Mucosa of stomach (tissue), 1 donor: ENCODE measurements around the gene MAN2A1.

Experiments used
- H3K27me3 ChIP-seq: one replicate; pipeline ENCODE4 v1.7.0; 2013; ENCODE audit warnings: mild to moderate bottlenecking, low read length; ENCODE audit not compliant: control insufficient read depth, insufficient read depth
- H3K36me3 ChIP-seq: one replicate; pipeline ENCODE4 v1.7.0; 2013; ENCODE audit warnings: low read length; ENCODE audit not compliant: control insufficient read depth, insufficient read depth
- H3K4me1 ChIP-seq: one replicate; pipeline ENCODE4 v1.7.0; 2013; ENCODE audit warnings: mild to moderate bottlenecking, low read length; ENCODE audit not compliant: control insufficient read depth, insufficient read depth
- H3K4me3 ChIP-seq: one replicate; pipeline ENCODE4 v1.7.0; 2013; ENCODE audit warnings: low read length
- H3K9ac ChIP-seq: one replicate; pipeline ENCODE4 v1.7.0; 2013; ENCODE audit warnings: mild to moderate bottlenecking, low read length, moderate library complexity
- H3K9me3 ChIP-seq: one replicate; pipeline ENCODE4 v1.7.0; 2013; ENCODE audit warnings: mild to moderate bottlenecking, low read length, moderate library complexity; ENCODE audit not compliant: control insufficient read depth
- donor health status: Pancreatic carcinoma.

MAN2A1 gene

DNA sequence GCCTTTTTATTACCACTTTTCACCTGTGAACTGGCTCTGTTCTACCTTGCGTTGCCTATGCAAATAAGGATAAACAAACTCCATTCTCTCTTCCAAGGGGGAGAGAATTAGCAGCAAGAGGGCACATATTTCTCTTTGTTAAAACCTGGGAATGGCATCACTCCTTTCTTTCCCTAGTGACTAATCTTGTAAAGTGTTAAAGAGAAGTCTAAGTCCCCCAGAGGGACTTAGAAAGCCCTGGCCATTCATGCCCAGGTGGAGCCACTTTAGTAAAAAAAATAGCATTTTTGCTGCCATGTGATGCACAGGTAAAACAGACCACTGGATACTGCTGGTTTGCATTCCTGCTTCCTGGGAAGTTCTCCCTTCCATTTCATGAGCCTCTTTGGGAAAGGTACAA lies 148.4 kb downstream of the MAN2A1 start:
- Histone ChIP-seq H3K4me1 (no peaks in the 10 kb centered on the region), H3K27me3 (no peaks in the 10 kb centered on the region), H3K36me3 (no peaks in the 10 kb centered on the region), H3K4me3 (no peak overlapping the region), H3K9me3 (no peaks in the 10 kb centered on the region), H3K9ac (no peak overlapping the region)

- no peaks in the 10 kb centered on the region for H3K36me3 ChIP-seq
- H3K4me1 ChIP-seq = no peaks in the 10 kb centered on the region
- H3K27me3 ChIP-seq = no peaks in the 10 kb centered on the region
- no peak overlapping the region for H3K9ac ChIP-seq
- H3K4me3 ChIP-seq = no peak overlapping the region
- H3K9me3 ChIP-seq = no peaks in the 10 kb centered on the region
Measured at GRCh38 chr5:109844148-109844547, 154.4 kb downstream of the MAN2A1 start.

GRCh38 chr5:109844695-109845094 lies 155.0 kb downstream of the MAN2A1 start:
- Histone ChIP-seq H3K36me3 (no peaks in the 10 kb centered on the region), H3K4me1 (no peaks in the 10 kb centered on the region), H3K9ac (no peak overlapping the region), H3K9me3 (no peaks in the 10 kb centered on the region), H3K4me3 (no peak overlapping the region), H3K27me3 (no peaks in the 10 kb centered on the region)

DNA sequence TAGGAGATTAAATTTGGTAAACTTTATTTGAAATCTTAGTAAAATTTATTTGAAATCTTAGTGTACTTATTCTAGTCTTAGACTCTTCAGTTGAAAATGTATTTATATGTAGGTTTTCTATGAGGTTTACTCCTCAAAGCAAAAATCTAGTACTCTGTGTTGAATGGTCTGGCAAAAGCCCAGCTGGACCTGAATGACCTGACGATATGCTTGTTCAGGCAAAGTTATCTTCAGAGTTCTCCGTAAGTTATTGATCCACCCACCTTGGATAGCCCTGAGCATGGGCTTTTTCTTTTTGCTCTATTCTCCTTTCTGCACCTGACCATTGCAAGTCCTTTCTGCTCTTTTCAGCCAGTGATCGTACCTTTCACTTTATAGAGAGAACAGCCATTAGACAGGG lies 158.4 kb downstream of the MAN2A1 start:
- H3K4me1 ChIP-seq = no peaks in the 10 kb centered on the region
- H3K27me3 ChIP-seq = no peaks in the 10 kb centered on the region
- H3K9ac ChIP-seq = no peak overlapping the region
- H3K9me3 ChIP-seq = no peaks in the 10 kb centered on the region
- no peaks in the 10 kb centered on the region for H3K36me3 ChIP-seq
- no peak overlapping the region for H3K4me3 ChIP-seq

GRCh38 chr5:109849478-109850088 lies 159.9 kb downstream of the MAN2A1 start:
- Histone ChIP-seq H3K9ac (no peak overlapping the region), H3K9me3 (no peaks in the 10 kb centered on the region), H3K27me3 (no peaks in the 10 kb centered on the region), H3K4me3 (no peak overlapping the region), H3K36me3 (no peaks in the 10 kb centered on the region), H3K4me1 (no peaks in the 10 kb centered on the region)

DNA sequence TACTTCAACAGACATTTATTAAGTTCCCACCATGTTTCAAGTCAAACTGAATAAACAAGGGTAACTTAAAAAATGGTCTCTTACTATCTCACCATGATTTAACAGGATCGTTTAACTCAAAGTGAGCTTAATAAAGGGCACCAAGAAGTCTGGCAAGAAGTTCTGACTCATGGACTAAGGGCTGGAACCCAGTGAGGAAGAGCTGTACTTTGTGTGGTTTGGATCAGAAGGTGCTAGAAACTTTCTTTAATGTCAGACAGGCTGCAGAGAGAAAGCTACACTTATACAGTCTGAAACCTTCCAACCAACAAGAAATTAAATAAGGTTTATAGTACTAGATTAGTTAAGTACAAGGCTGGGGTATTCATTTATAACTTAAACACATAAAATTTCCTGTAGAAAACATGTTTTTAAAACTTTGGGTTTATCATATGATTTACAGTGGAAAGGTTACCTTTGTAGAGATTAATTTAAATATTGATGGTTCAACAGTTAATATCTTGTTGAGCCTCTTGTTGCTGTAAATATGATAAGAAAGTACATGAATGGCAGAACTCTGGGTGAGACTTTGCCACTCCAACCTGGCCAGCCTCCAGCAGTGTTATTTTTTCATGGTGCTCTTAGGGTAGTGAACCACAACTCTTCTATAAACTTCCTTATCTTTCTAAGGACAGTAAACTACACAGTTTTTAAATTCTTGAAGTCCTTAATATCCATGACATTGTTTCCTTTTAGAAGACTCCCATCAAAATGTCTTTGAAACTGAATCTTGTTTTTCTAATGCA lies 162.8 kb downstream of the MAN2A1 start:
- Histone ChIP-seq H3K27me3 (no peaks in the 10 kb centered on the region), H3K4me1 (no peaks in the 10 kb centered on the region), H3K4me3 (no peak overlapping the region), H3K9ac (no peak overlapping the region), H3K36me3 (peaks cover 6% of the 10 kb centered on the region), H3K9me3 (no peaks in the 10 kb centered on the region)

DNA sequence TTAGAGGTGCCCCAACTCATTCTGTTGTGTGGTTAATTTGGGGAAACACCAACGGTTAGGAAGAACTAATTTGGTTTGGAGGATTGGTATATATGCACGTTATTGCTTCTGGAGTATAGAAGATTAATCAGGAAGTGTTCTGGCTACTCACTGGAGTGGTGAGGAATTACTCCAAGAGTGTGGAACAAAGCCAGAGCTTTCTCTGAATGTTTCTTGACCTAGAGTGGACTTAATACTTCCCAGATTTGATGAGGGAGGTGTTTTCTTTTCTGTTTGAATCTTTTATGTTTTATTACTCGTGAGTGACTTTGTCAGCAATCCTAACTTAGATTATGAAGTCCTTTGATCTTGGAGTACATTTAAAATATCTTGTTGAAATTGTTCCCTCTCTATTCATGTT lies 163.7 kb downstream of the MAN2A1 start:
- Histone ChIP-seq H3K4me3 (no peak overlapping the region), H3K9ac (no peak overlapping the region), H3K9me3 (no peaks in the 10 kb centered on the region), H3K4me1 (no peaks in the 10 kb centered on the region), H3K27me3 (no peaks in the 10 kb centered on the region), H3K36me3 (peaks cover 6% of the 10 kb centered on the region)

- no peaks in the 10 kb centered on the region for H3K4me1 ChIP-seq
- H3K9me3 ChIP-seq = no peaks in the 10 kb centered on the region
- H3K9ac ChIP-seq = no peak overlapping the region
- peaks cover 6% of the 10 kb centered on the region for H3K36me3 ChIP-seq
- H3K4me3 ChIP-seq = no peak overlapping the region
- no peaks in the 10 kb centered on the region for H3K27me3 ChIP-seq
Measured at GRCh38 chr5:109855056-109855455, 165.3 kb downstream of the MAN2A1 start.

DNA sequence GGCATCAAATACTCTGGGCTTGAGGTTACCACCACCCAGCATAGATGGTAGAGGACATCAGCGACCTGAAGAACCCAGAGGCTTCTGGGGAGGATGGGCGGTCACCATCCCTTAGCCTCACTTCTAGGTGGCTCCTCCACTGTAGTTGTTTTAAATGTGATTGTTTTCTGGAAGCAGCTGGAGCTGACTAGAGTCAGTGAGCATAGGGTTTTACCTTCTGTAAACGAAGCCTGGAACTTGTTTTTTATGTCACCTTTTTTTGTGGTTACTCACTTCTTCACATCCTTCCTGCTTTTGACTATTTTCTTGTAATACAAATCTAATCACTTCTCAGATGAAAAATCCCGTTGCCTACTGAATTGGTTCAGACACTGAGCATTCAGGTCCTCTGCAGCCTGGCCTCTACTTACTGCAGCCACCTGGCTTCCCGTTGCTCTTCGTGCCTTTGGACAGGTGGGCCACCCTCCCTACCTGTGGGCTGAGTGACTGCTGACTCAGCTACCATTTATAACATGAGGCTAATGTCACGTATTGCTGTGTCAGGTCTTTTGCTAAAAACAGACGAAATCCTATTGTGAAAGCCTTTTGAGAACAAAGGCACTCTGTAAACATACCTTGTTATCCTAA lies 167.8 kb downstream of the MAN2A1 start:
- H3K4me1 ChIP-seq = no peaks in the 10 kb centered on the region
- no peaks in the 10 kb centered on the region for H3K27me3 ChIP-seq
- H3K36me3 ChIP-seq = peaks cover 6% of the 10 kb centered on the region
- no peak overlapping the region for H3K9ac ChIP-seq
- H3K9me3 ChIP-seq = no peaks in the 10 kb centered on the region
- no peak overlapping the region for H3K4me3 ChIP-seq

- Histone ChIP-seq H3K36me3 (peaks cover 6% of the 10 kb centered on the region), H3K9ac (no peak overlapping the region), H3K9me3 (no peaks in the 10 kb centered on the region), H3K4me1 (no peaks in the 10 kb centered on the region), H3K4me3 (no peak overlapping the region), H3K27me3 (no peaks in the 10 kb centered on the region)
Measured at GRCh38 chr5:109859537-109859936, 169.8 kb downstream of the MAN2A1 start.

DNA sequence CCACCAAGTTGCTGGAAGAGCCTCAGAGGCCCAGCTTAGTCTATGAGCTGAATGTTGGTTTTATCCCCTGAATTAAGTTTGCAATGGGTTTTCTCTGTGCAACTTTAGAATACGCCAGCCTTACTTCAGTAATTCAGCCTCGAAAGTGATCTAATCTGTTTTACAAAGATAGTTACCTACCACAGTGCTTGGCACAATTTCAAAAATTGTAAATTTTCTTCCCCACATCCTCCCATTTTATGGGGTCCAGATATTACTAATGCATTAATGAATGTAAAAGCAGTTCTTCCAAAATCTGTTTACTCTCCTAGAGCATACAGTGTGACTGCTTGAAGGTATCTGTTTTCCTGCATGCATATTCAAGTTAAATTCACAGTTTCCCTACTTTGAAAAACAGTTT lies 172.6 kb downstream of the MAN2A1 start:
- Histone ChIP-seq H3K36me3 (no peaks in the 10 kb centered on the region), H3K9me3 (no peaks in the 10 kb centered on the region), H3K27me3 (no peaks in the 10 kb centered on the region), H3K9ac (no peak overlapping the region), H3K4me1 (no peaks in the 10 kb centered on the region), H3K4me3 (no peak overlapping the region)

DNA sequence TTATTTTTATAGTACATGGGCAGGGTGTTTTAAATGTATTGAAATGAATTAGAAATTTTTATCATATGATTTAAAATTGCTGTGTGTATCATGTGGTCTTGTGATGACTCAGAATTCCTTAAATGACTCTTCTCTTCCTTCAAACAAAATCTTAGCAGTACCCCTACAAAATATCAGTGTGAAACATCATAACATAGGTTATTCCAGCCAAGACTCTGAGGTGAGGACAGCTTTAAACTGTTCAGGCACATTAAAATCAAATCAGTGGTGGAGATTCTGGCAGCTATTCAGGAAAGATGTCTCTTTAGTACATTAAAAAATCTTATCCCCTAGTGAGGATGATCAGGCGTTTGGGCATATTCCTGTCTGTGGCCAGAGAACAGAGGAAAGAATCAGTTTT lies 174.0 kb downstream of the MAN2A1 start:
- Histone ChIP-seq H3K9ac (no peak overlapping the region), H3K9me3 (no peaks in the 10 kb centered on the region), H3K27me3 (no peaks in the 10 kb centered on the region), H3K4me1 (no peaks in the 10 kb centered on the region), H3K36me3 (no peaks in the 10 kb centered on the region), H3K4me3 (no peak overlapping the region)
